HUES64 (cell line): ENCODE data around the gene ZNF280A.
"Not testable (repeated sequence)": the region's sequence is repeated elsewhere in the genome, so short reads cannot be mapped to it uniquely, and the experiment has no call there.

Source experiments
- H3K27ac ChIP-seq: 2 replicates; pipeline ENCODE4 v1.7.0; 2013; ENCODE audit warnings: low read depth, low read length, inconsistent platforms
- H3K27me3 ChIP-seq: 2 replicates; pipeline ENCODE4 v1.6.1; 2013; ENCODE audit warnings: mild to moderate bottlenecking, low read length; ENCODE audit not compliant: insufficient read depth
- H3K36me3 ChIP-seq: 2 replicates; pipeline ENCODE4 v1.6.1; 2013; ENCODE audit warnings: mild to moderate bottlenecking, low read length; ENCODE audit not compliant: insufficient read depth
- H3K4me1 ChIP-seq: 2 replicates; pipeline ENCODE4 v1.6.1; 2013; ENCODE audit warnings: mild to moderate bottlenecking, low read length, moderate library complexity; ENCODE audit not compliant: insufficient read depth
- H3K4me3 ChIP-seq: 2 replicates; pipeline ENCODE4 v1.5.1; 2013; ENCODE audit warnings: mild to moderate bottlenecking, low read length, moderate library complexity
- H3K9ac ChIP-seq: 2 replicates; pipeline ENCODE4 v1.6.1; 2013; ENCODE audit warnings: mild to moderate bottlenecking, low read depth, low read length
- H3K9me3 ChIP-seq: 2 replicates; pipeline ENCODE4 v1.6.1; 2013; ENCODE audit warnings: low read depth, low read length; ENCODE audit not compliant: insufficient read depth
- WGBS: fragments of 150-250, 120-280 bp; methylation state at CpG from one replicate; pipeline ENCODE4 v1.1.7; 2013; ENCODE audit warnings: missing lambda C conversion rate; 5-methylcytosine and 5-hydroxymethylcytosine counted together

ZNF280A gene

GRCh38 chr22:22485524-22485923 lies 34.5 kb downstream of the ZNF280A start:
- H3K9ac ChIP-seq, result no peak overlapping the region
- no peak overlapping the region for H3K27ac ChIP-seq
- H3K4me3 ChIP-seq, result no peak overlapping the region
- H3K9me3 ChIP-seq, result no peaks in the 10 kb centered on the region
- 90% methylated on average over 3 of the region's 3 CpGs for WGBS
- H3K36me3 ChIP-seq, result peaks cover 33% of the 10 kb centered on the region
- H3K27me3 ChIP-seq, result peaks cover 10% of the 10 kb centered on the region; the same call in 1 of the 2 replicates
- no peaks in the 10 kb centered on the region for H3K4me1 ChIP-seq

GRCh38 chr22:22484023-22484422 lies 36.0 kb downstream of the ZNF280A start:
- no peak overlapping the region for H3K9ac ChIP-seq
- no peaks in the 10 kb centered on the region for H3K4me1 ChIP-seq
- peaks cover 15% of the 10 kb centered on the region; the same call in 1 of the 2 replicates for H3K27me3 ChIP-seq
- WGBS, result 96% methylated on average over 11 of the region's 11 CpGs
- no peak overlapping the region for H3K4me3 ChIP-seq
- no peaks in the 10 kb centered on the region for H3K9me3 ChIP-seq
- H3K27ac ChIP-seq, result no peak overlapping the region
- peaks cover 21% of the 10 kb centered on the region for H3K36me3 ChIP-seq

DNA sequence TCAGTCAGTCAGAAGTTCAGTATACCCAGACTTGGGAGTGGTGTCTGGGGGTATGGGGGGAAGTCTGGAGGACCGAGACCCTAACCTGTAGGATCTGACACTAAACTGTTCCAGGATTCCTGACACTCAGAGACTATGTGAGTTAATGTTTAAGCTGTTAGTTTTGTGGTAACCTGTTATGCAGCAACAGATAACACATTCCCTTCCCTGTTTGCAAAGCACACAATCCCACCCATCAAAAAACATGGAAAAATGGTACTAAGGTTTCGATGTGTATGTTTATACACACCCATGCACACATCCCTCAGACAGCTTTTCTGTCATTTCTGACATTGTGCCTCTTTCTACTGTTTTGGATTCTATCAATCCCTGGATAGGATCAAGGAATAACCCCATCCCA lies 39.1 kb downstream of the ZNF280A start:
- no peaks in the 10 kb centered on the region for H3K9me3 ChIP-seq
- 88% methylated on average over 2 of the region's 2 CpGs for WGBS
- peaks cover 25% of the 10 kb centered on the region for H3K27me3 ChIP-seq
- no peak overlapping the region for H3K27ac ChIP-seq
- no peak overlapping the region for H3K4me3 ChIP-seq
- no peaks in the 10 kb centered on the region for H3K4me1 ChIP-seq
- H3K9ac ChIP-seq, result no peak overlapping the region
- no peaks in the 10 kb centered on the region for H3K36me3 ChIP-seq

GRCh38 chr22:22479999-22480532 lies 40.0 kb downstream of the ZNF280A start:
- H3K4me1 ChIP-seq, result no peaks in the 10 kb centered on the region
- H3K4me3 ChIP-seq, result no peak overlapping the region
- H3K27ac ChIP-seq, result no peak overlapping the region
- no peak overlapping the region for H3K9ac ChIP-seq
- no peaks in the 10 kb centered on the region for H3K36me3 ChIP-seq
- peaks cover 25% of the 10 kb centered on the region for H3K27me3 ChIP-seq
- 95% methylated on average over 5 of the region's 5 CpGs for WGBS
- H3K9me3 ChIP-seq, result no peaks in the 10 kb centered on the region

GRCh38 chr22:22479116-22479515 lies 41.0 kb downstream of the ZNF280A start:
- H3K36me3 ChIP-seq, result no peaks in the 10 kb centered on the region
- peaks cover 6% of the 10 kb centered on the region; the same call in 1 of the 2 replicates for H3K4me1 ChIP-seq
- no peak overlapping the region for H3K9ac ChIP-seq
- H3K27ac ChIP-seq, result no peak overlapping the region
- WGBS, result 93% methylated on average over 2 of the region's 2 CpGs
- H3K27me3 ChIP-seq, result peaks cover 25% of the 10 kb centered on the region
- H3K4me3 ChIP-seq, result no peak overlapping the region
- no peaks in the 10 kb centered on the region for H3K9me3 ChIP-seq

GRCh38 chr22:22478470-22478869 lies 41.6 kb downstream of the ZNF280A start:
- Histone ChIP-seq H3K27ac (no peak overlapping the region), H3K4me1 (peaks cover 6% of the 10 kb centered on the region; the same call in 1 of the 2 replicates), H3K9ac (no peak overlapping the region), H3K9me3 (no peaks in the 10 kb centered on the region), H3K27me3 (peaks cover 27% of the 10 kb centered on the region), H3K36me3 (no peaks in the 10 kb centered on the region), H3K4me3 (no peak overlapping the region)

DNA sequence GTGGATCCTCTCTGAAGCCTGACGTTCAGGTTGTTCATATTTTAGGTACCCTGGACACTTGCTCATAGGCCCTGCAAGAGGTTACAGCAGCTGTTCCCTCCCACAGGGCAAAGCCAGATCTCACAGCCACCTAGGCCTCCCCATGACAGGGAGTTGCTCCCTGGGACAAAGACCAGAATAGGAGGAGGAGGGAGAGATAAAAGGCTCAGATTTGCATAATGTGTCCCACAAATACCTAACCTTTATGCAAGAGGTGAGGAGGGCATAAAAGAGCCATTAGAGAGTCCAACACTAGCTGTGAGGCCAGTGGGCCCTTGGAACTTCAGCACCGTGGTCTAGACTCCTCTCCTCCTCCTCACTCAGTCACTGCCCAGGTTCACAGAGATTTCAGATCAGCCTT lies 45.3 kb downstream of the ZNF280A start:
- no peak overlapping the region for H3K4me3 ChIP-seq
- H3K36me3 ChIP-seq, result no peaks in the 10 kb centered on the region
- peaks cover 29% of the 10 kb centered on the region for H3K27me3 ChIP-seq
- H3K27ac ChIP-seq, result no peak overlapping the region
- WGBS, result 25% methylated on average over 2 of the region's 2 CpGs
- peaks cover 6% of the 10 kb centered on the region; the same call in 1 of the 2 replicates for H3K4me1 ChIP-seq
- peaks cover 4% of the 10 kb centered on the region for H3K9me3 ChIP-seq
- no peak overlapping the region for H3K9ac ChIP-seq

GRCh38 chr22:22471104-22471503 lies 49.0 kb downstream of the ZNF280A start:
- not testable (repeated sequence) for H3K36me3 ChIP-seq, H3K4me1 ChIP-seq, H3K27ac ChIP-seq, H3K4me3 ChIP-seq, H3K9ac ChIP-seq, H3K9me3 ChIP-seq
- 99% methylated on average over 5 of the region's 5 CpGs for WGBS
- H3K27me3 ChIP-seq, result peaks cover 23% of the 10 kb centered on the region; the same call in 1 of the 2 replicates

- Histone ChIP-seq H3K27ac (no peak overlapping the region), H3K9ac (no peak overlapping the region), H3K9me3 (peaks cover 9% of the 10 kb centered on the region), H3K4me1 (peaks cover 3% of the 10 kb centered on the region; the same call in 1 of the 2 replicates), H3K4me3 (no peak overlapping the region), H3K36me3 (no peaks in the 10 kb centered on the region), H3K27me3 (peaks cover 36% of the 10 kb centered on the region; the same call in 1 of the 2 replicates)
- WGBS, result 88% methylated on average over 1 of the region's 2 CpGs
These were observed 50.5 kb downstream of the ZNF280A start for GRCh38 chr22:22469527-22469926.

DNA sequence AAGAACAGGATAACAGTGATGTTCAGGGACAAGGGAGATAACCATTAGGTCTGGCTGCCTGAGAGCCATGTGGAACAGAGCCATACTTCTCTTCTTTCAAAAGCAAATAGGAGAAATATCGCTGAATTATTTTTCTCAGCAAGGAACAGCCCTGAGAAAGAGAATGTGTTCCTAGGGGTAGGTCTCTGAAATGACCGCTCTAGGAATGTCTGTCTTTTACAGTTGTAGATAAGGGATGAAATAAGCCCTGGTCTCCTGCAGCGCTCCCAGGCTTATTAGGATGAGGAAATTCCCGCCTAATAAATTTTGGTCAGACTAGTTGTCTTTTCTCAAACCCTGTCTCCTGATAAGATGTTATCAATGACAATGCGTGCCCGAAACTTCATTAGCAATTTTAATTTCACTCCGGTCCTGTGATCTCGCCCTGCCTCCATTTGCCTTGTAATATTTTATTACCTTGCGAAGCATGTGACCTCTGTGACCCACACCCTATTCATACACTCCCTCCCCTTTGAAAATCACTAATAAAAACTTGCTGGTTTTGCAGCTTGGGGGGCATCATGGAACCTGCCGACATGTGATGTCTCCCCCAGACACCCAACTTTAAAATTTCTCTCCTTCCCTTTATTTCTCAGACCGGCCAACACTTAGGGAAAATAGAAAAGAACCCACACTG lies 51.1 kb downstream of the ZNF280A start:
- not testable (repeated sequence) for H3K27ac ChIP-seq, H3K4me3 ChIP-seq, H3K36me3 ChIP-seq, H3K4me1 ChIP-seq, H3K9ac ChIP-seq, H3K9me3 ChIP-seq
- 90% methylated on average over 11 of the region's 11 CpGs for WGBS
- H3K27me3 ChIP-seq, result peaks cover 40% of the 10 kb centered on the region

DNA sequence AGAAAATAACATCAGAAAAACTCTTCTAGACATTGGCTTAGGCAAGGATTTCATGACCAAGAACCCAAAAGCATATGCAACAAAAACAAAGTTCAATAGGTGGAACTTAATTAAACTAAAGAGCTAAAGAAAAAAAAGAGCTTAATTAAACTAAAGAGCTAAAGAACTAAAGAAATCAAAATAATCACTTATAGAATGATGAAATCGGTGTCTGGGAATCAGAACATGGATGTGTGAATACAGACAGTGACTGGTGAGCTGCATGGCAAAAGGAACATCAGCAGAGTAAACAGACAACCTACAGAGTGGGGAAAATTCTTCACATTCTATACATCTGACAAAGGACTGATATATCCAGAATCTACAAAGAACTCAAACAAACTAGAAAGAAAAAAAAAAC lies 53.0 kb downstream of the ZNF280A start:
- H3K9me3 ChIP-seq, result peaks cover 9% of the 10 kb centered on the region
- WGBS, result 100% methylated on average over 1 of the region's 1 CpG

More for the DNA sequence above, 53.0 kb downstream of the ZNF280A start:
- H3K27ac ChIP-seq, result no peak overlapping the region
- H3K9ac ChIP-seq, result no peak overlapping the region
- no peaks in the 10 kb centered on the region for H3K4me1 ChIP-seq
- H3K36me3 ChIP-seq, result no peaks in the 10 kb centered on the region
- H3K27me3 ChIP-seq, result peaks cover 51% of the 10 kb centered on the region
- H3K4me3 ChIP-seq, result no peak overlapping the region
